Measurements from ENCODE around the gene RPS6KA6.

GRCh38 chrX:84064164-84064563 is 123.8 kb downstream of the RPS6KA6 start:
- TF ChIP-seq POLR2AphosphoS5 (IDR thresholded peaks at IDR 0.05) (no peak), CTCF (IDR thresholded peaks at IDR 0.05) (no peak)

Data from esophagus muscularis mucosa (tissue), 3 donors.